Measurements from ENCODE around the gene RAB15. TPM values are rescaled to one million over a fixed set of nuclear protein-coding genes. Genes with fewer than 3 reads are reported as not detected.

The RAB15 gene
- total and polyA plus RNA-seq, 4 donors, result 6.8 to 16.4 (median 14.9) TPM

DNA sequence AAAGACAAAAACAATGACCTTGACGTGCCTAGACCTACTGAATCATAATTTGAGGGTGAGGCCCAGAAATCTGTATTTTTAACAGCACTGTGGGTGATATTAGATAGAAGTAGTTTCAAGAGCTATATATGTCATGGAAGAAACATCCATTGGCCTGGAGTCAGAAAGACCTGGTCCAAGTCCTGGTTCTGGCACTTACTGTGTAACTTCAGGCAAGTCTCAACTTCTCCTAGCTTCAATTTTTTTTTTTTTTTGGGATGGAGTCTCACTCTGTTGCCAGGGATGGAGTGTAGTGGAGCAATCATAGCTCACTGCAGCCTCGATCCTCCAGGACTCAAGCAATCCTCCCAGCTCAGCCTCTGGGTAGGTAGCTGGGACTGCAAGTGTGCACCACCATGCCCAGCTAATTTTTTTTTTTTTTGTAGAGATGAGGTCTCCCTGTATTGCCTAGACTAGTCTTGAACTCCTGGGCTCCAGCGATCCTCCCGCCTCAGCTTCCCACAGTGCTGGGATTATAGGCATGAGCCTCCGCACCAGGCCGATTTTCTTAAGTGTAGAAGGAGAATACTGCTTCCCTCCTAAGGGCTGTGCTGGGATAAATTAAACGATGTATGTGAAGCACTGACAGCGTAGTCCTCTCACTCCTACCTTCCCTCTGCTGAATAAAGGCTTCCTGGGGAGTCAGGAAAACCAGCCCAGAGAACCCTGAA is 15.3 kb downstream of the RAB15 start:
- Histone ChIP-seq H3K9me3 (ENCODE audit: control insufficient read depth in 4 of 4, insufficient read depth in 3 of 4, low read length in 3 of 4) (no peaks in the 10 kb centered on the region), H3K36me3 (ENCODE audit: control insufficient read depth in 4 of 4, insufficient read depth in 4 of 4, low read length in 4 of 4) (no peaks in the 10 kb centered on the region), H3K4me1 (ENCODE audit: control insufficient read depth in 5 of 5, insufficient read depth in 5 of 5, low read length in 5 of 5) (peaks cover 0 to 4% (median 0%) of the 10 kb centered on the region in 5 donors), H3K27me3 (ENCODE audit: control insufficient read depth in 3 of 3, insufficient read depth in 3 of 3, low read length in 2 of 3) (no peaks in the 10 kb centered on the region), H3K4me3 (no peak overlapping the region), H3K27ac (ENCODE audit: low read depth in 1 of 2, low read length in 1 of 2) (no peak overlapping the region), H3K9ac (ENCODE audit: insufficient read depth in 1 of 2, low read length in 2 of 2) (no peak overlapping the region)
- TF ChIP-seq, protein P1, sequence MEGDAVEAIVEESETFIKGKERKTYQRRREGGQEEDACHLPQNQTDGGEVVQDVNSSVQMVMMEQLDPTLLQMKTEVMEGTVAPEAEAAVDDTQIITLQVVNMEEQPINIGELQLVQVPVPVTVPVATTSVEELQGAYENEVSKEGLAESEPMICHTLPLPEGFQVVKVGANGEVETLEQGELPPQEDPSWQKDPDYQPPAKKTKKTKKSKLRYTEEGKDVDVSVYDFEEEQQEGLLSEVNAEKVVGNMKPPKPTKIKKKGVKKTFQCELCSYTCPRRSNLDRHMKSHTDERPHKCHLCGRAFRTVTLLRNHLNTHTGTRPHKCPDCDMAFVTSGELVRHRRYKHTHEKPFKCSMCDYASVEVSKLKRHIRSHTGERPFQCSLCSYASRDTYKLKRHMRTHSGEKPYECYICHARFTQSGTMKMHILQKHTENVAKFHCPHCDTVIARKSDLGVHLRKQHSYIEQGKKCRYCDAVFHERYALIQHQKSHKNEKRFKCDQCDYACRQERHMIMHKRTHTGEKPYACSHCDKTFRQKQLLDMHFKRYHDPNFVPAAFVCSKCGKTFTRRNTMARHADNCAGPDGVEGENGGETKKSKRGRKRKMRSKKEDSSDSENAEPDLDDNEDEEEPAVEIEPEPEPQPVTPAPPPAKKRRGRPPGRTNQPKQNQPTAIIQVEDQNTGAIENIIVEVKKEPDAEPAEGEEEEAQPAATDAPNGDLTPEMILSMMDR (IDR thresholded peaks at IDR 0.05; ENCODE audit: control extremely low read depth, extremely low read depth), result no peak
- WGBS, 2 donors, result 87 to 93% methylated on average over 8 of the region's 8 CpGs
- ATAC-seq (ENCODE audit: insufficient read depth, low FRiP score) (no peak), DNase-seq (no peak)

- no peaks in the 10 kb centered on the region for H3K9me3 ChIP-seq (ENCODE audit: control insufficient read depth in 4 of 4, insufficient read depth in 3 of 4, low read length in 3 of 4)
- H3K4me1 ChIP-seq (ENCODE audit: control insufficient read depth in 5 of 5, insufficient read depth in 5 of 5, low read length in 5 of 5), result peaks cover 0 to 2% (median 0%) of the 10 kb centered on the region in 5 donors
- no peak overlapping the region for H3K27ac ChIP-seq (ENCODE audit: low read depth in 1 of 2, low read length in 1 of 2)
- DNase-seq, result no peak
- ATAC-seq (ENCODE audit: insufficient read depth, low FRiP score), result no peak
- no peaks in the 10 kb centered on the region for H3K27me3 ChIP-seq (ENCODE audit: control insufficient read depth in 3 of 3, insufficient read depth in 3 of 3, low read length in 2 of 3)
- no peak overlapping the region for H3K9ac ChIP-seq (ENCODE audit: insufficient read depth in 1 of 2, low read length in 2 of 2)
- TF ChIP-seq, protein P1 (IDR thresholded peaks at IDR 0.05; ENCODE audit: control extremely low read depth, extremely low read depth), result no peak
- H3K36me3 ChIP-seq (ENCODE audit: control insufficient read depth in 4 of 4, insufficient read depth in 4 of 4, low read length in 4 of 4), result peaks cover 0 to 7% (median 0%) of the 10 kb centered on the region in 4 donors
- WGBS, 2 donors, result 87 to 90% methylated on average over 6 of the region's 6 CpGs
- H3K4me3 ChIP-seq, result no peak overlapping the region
Measured at GRCh38 chr14:64955297-64955696, 16.8 kb downstream of the RAB15 start.

DNA sequence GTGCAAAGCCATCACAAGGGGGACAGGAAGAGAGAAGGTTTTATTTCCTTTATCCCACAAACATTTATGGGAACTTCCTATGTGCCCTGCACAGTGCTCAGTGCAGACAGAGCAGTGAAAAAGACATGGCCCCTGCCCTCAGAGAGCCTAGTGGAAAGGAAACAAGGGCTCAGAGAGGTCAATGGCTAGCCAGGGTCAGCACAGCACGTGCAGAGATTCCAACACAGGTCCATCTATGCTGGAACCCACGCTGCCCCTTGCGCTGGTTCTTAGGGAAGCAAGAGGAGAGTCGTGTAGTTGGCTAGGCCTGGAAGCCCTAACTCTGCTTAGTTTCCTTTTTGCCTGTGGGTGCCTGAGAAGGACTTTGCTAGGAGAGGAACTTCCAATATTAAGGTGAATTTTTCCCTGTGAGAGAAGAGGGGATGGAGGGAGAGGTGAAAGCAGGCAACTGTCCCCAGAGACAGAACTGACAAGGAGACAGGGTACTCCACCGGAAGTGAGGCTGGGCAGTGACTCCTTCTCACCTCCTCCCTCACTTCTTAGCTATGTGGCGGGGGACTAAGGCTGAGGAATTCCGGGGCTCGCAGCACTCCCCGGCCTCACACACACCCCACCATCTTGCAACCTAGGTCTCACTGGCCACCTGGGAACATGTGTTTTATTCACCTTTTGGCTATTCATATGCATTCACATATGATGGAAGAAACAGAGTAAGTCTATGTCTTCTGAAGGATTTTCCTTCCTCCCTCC is 17.5 kb downstream of the RAB15 start:
- Histone ChIP-seq H3K4me3 (no peak overlapping the region), H3K36me3 (ENCODE audit: control insufficient read depth in 4 of 4, insufficient read depth in 4 of 4, low read length in 4 of 4) (peaks cover 0 to 8% (median under 1%) of the 10 kb centered on the region in 4 donors), H3K9me3 (ENCODE audit: control insufficient read depth in 4 of 4, insufficient read depth in 3 of 4, low read length in 3 of 4) (no peaks in the 10 kb centered on the region), H3K27me3 (ENCODE audit: control insufficient read depth in 3 of 3, insufficient read depth in 3 of 3, low read length in 2 of 3) (no peaks in the 10 kb centered on the region), H3K27ac (ENCODE audit: low read depth in 1 of 2, low read length in 1 of 2) (no peak overlapping the region), H3K4me1 (ENCODE audit: control insufficient read depth in 5 of 5, insufficient read depth in 5 of 5, low read length in 5 of 5) (no peaks in the 10 kb centered on the region), H3K9ac (ENCODE audit: insufficient read depth in 1 of 2, low read length in 2 of 2) (no peak overlapping the region)
- TF ChIP-seq, protein P1 (IDR thresholded peaks at IDR 0.05; ENCODE audit: control extremely low read depth, extremely low read depth), result no peak
- ATAC-seq (ENCODE audit: insufficient read depth, low FRiP score), result no peak
- DNase-seq, result no peak
- 92 to 96% methylated on average over 9 of the region's 9 CpGs for WGBS, 2 donors
